ENCODE measurements around the gene NYNRIN. TPM values are rescaled to one million over a fixed set of nuclear protein-coding genes. Genes with fewer than 3 reads are reported as not detected.

Gene NYNRIN
- total RNA-seq, 4 donors from 2014 or later, result 6.9 to 19.9 (median 11.5) TPM

GRCh38 chr14:24439830-24440605 is 41.2 kb downstream of the NYNRIN start:
- no peak for ATAC-seq
- H3K27ac ChIP-seq, result peak overlapping the region in 3 of 4 donors; percentile 49 to 99 (median 99)
- H3K4me1 ChIP-seq, result peaks cover 5 to 72% (median 15%) of the 10 kb centered on the region in 3 donors
- 23 to 70% methylated on average over 3 to 5 of the region's 15 CpGs for WGBS, 2 donors (ENCODE audit: low coverage in 1 of 2)
- no peaks in the 10 kb centered on the region for H3K27me3 ChIP-seq
- peaks cover 0 to 61% of the 10 kb centered on the region in 2 donors for H3K36me3 ChIP-seq
- H3K4me3 ChIP-seq, result no peak overlapping the region
- TF ChIP-seq EP300 (IDR thresholded peaks at IDR 0.05) (no peak), POLR2AphosphoS5 (IDR thresholded peaks at IDR 0.05) (peak; percentile 35), CTCF (IDR thresholded peaks at IDR 0.05) (no peak), POLR2A (IDR thresholded peaks at IDR 0.05) (peak in 1 of 2 donors; percentile 5)
- H3K9me3 ChIP-seq, result no peaks in the 10 kb centered on the region

- peaks cover 5 to 67% (median 15%) of the 10 kb centered on the region in 3 donors for H3K4me1 ChIP-seq
- no peak for TF ChIP-seq CTCF (IDR thresholded peaks at IDR 0.05)
- no peak for TF ChIP-seq POLR2A (IDR thresholded peaks at IDR 0.05)
- TF ChIP-seq EP300 (IDR thresholded peaks at IDR 0.05), result no peak
- no peak for TF ChIP-seq POLR2AphosphoS5 (IDR thresholded peaks at IDR 0.05)
- ATAC-seq, result no peak
- WGBS, 2 donors (ENCODE audit: low coverage in 1 of 2), result 60 to 85% methylated on average over 1 to 4 of the region's 8 CpGs
- peaks cover 0 to 54% of the 10 kb centered on the region in 2 donors for H3K36me3 ChIP-seq
- H3K9me3 ChIP-seq, result no peaks in the 10 kb centered on the region
- H3K27me3 ChIP-seq, result no peaks in the 10 kb centered on the region
- H3K4me3 ChIP-seq, result no peak overlapping the region
- peak overlapping the region in 3 of 4 donors; percentile 99 to 100 (median 99) for H3K27ac ChIP-seq
These were observed 42.0 kb downstream of the NYNRIN start for GRCh38 chr14:24440606-24441399.

- no peak for TF ChIP-seq CTCF (IDR thresholded peaks at IDR 0.05)
- TF ChIP-seq EP300 (IDR thresholded peaks at IDR 0.05), result no peak
- no peak for TF ChIP-seq POLR2AphosphoS5 (IDR thresholded peaks at IDR 0.05)
- TF ChIP-seq POLR2A (IDR thresholded peaks at IDR 0.05), result no peak
- 37 to 48% methylated on average over 5 of the region's 5 CpGs for whole genome bisulfite sequencing, 2 donors (ENCODE audit: low coverage in 1 of 2)
- no peak for ATAC-seq
- H3K27me3 ChIP-seq, result no peaks in the 10 kb centered on the region
- peaks cover 0 to 47% of the 10 kb centered on the region in 2 donors for H3K36me3 ChIP-seq
- H3K4me3 ChIP-seq, result peak overlapping the region; percentile 60 to 76
- H3K9me3 ChIP-seq, result no peaks in the 10 kb centered on the region
- H3K4me1 ChIP-seq, result peaks cover 5 to 60% (median 15%) of the 10 kb centered on the region in 3 donors
- peak overlapping the region; percentile 94 to 100 (median 99) for H3K27ac ChIP-seq
These were observed 42.7 kb downstream of the NYNRIN start for GRCh38 chr14:24441485-24441884.

GRCh38 chr14:24441904-24442239 is 43.1 kb downstream of the NYNRIN start:
- peak overlapping the region; percentile 94 to 100 (median 99) for H3K27ac ChIP-seq
- peaks cover 0 to 45% of the 10 kb centered on the region in 2 donors for H3K36me3 ChIP-seq
- H3K4me3 ChIP-seq, result peak overlapping the region; percentile 60 to 76
- no peak for ATAC-seq
- no peaks in the 10 kb centered on the region for H3K9me3 ChIP-seq
- TF ChIP-seq EP300 (IDR thresholded peaks at IDR 0.05) (no peak), CTCF (IDR thresholded peaks at IDR 0.05) (no peak), POLR2AphosphoS5 (IDR thresholded peaks at IDR 0.05) (no peak), POLR2A (IDR thresholded peaks at IDR 0.05) (no peak)
- H3K27me3 ChIP-seq, result no peaks in the 10 kb centered on the region
- peaks cover 5 to 56% (median 15%) of the 10 kb centered on the region in 3 donors for H3K4me1 ChIP-seq
- WGBS, 2 donors (ENCODE audit: low coverage in 1 of 2), result 0% methylated on average over 4 of the region's 12 CpGs
